Erythroblast (primary cell): ENCODE measurements around the gene TEKT5.
"Not testable (repeated sequence)": the region's sequence is repeated elsewhere in the genome, so short reads cannot be mapped to it uniquely, and the experiment has no call there.

Experiments used
- GATA1 ChIP-seq: IDR thresholded peaks from 2 replicates; pipeline ENCODE4 v1.6.1; 2011; ENCODE audit warnings: low read depth, mild to moderate bottlenecking, control low read depth, low read length, moderate library complexity
- POLR2A ChIP-seq: IDR thresholded peaks from 2 replicates; pipeline ENCODE4 v1.6.1; 2011; ENCODE audit warnings: mild to moderate bottlenecking, low read length

DNA sequence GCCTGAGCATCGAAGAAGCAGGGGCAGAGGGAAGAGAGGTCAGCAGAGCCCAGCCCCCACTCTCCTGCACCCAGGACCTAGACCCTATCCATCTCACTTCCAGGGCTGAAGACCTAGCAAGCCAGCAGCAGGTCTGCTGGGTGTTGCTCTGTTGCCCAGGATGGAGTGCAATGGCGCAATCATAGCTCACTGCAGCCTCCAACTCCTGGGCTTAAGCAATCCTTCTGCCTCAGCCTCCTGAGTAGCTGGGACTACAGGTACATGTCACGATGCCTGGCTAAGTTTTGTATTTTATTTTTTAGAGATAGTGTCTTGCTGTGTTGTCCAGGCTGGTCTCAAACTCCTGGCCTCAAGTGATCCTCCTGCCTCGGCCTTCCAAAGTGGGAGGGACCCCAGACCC, 61.3 kb downstream of the TEKT5 start:
- not testable (repeated sequence) for TF ChIP-seq POLR2A, GATA1
